NCI-H2196 treated with DMSO at 0.1 percent for 48 hours (cell line): Measurements from ENCODE around the gene STPG4.

Source experiments
- DNase-seq: peaks from one replicate; lab custom pipeline; 2025; ENCODE audit not compliant: unreplicated experiment; lab: John Stamatoyannopoulos, UW

STPG4 gene

GRCh38 chr2:47073217-47073616 lies 81.9 kb downstream of the STPG4 start:
- no peak for DNase-seq

GRCh38 chr2:47072728-47073191 lies 82.3 kb downstream of the STPG4 start:
- DNase-seq, result no peak

GRCh38 chr2:47072018-47072691 lies 83.0 kb downstream of the STPG4 start:
- no peak for DNase-seq

- no peak for DNase-seq
Measured at GRCh38 chr2:47070920-47071824, 83.9 kb downstream of the STPG4 start.

- DNase-seq, result no peak
Measured at GRCh38 chr2:47070155-47070919, 84.8 kb downstream of the STPG4 start.

GRCh38 chr2:47069628-47070154 lies 85.4 kb downstream of the STPG4 start:
- DNase-seq, result no peak

- DNase-seq, result no peak
Measured at GRCh38 chr2:47068981-47069627, 86.0 kb downstream of the STPG4 start.

GRCh38 chr2:47067788-47068407 lies 87.2 kb downstream of the STPG4 start:
- DNase-seq, result no peak

- DNase-seq, result no peak
Measured at GRCh38 chr2:47065771-47066380, 89.2 kb downstream of the STPG4 start.

GRCh38 chr2:47065343-47065742 lies 89.8 kb downstream of the STPG4 start:
- DNase-seq, result no peak

GRCh38 chr2:47064106-47064505 lies 91.0 kb downstream of the STPG4 start:
- no peak for DNase-seq

GRCh38 chr2:47063538-47063930 lies 91.6 kb downstream of the STPG4 start:
- no peak for DNase-seq

GRCh38 chr2:47062681-47063537 lies 92.2 kb downstream of the STPG4 start:
- DNase-seq, result no peak

- DNase-seq, result no peak
Measured at GRCh38 chr2:47061944-47062678, 93.0 kb downstream of the STPG4 start.

GRCh38 chr2:47060652-47061170 lies 94.4 kb downstream of the STPG4 start:
- no peak for DNase-seq

- DNase-seq, result no peak
Measured at GRCh38 chr2:47058003-47058931, 96.8 kb downstream of the STPG4 start.

- DNase-seq, result no peak
Measured at GRCh38 chr2:47057687-47058002, 97.5 kb downstream of the STPG4 start.
